Measurements from ENCODE around the gene OSER1.
"Not testable (repeated sequence)": the region's sequence is repeated elsewhere in the genome, so short reads cannot be mapped to it uniquely, and the experiment has no call there.

OSER1 gene

DNA sequence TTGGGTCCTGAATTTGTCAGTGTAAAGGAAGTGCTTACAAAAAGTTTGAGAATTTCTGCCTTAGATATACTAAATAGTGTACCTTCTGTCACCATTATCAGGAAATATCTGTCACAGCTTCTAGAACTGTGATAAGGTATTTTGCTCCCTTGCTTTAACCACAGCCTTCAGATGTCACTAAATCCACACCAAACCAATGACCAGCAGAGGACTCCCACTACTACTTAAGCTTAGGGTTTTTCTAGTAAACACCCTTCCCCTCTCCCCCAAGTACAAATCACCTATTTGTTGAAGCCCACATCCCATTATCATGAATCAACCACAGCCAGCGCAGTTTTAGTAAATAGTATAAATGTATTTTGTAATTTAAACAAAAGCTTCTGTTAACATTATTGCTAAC, 15.0 kb downstream of the OSER1 start:
- DNase-seq (ENCODE audit: low read depth), result no peak
- TF ChIP-seq, protein P1, sequence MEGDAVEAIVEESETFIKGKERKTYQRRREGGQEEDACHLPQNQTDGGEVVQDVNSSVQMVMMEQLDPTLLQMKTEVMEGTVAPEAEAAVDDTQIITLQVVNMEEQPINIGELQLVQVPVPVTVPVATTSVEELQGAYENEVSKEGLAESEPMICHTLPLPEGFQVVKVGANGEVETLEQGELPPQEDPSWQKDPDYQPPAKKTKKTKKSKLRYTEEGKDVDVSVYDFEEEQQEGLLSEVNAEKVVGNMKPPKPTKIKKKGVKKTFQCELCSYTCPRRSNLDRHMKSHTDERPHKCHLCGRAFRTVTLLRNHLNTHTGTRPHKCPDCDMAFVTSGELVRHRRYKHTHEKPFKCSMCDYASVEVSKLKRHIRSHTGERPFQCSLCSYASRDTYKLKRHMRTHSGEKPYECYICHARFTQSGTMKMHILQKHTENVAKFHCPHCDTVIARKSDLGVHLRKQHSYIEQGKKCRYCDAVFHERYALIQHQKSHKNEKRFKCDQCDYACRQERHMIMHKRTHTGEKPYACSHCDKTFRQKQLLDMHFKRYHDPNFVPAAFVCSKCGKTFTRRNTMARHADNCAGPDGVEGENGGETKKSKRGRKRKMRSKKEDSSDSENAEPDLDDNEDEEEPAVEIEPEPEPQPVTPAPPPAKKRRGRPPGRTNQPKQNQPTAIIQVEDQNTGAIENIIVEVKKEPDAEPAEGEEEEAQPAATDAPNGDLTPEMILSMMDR (IDR thresholded peaks at IDR 0.05; ENCODE audit: control insufficient read depth, extremely low read depth, insufficient read depth), result no peak
- no peak overlapping the region for H3K4me3 ChIP-seq (ENCODE audit: low read depth, low read length)

DNA sequence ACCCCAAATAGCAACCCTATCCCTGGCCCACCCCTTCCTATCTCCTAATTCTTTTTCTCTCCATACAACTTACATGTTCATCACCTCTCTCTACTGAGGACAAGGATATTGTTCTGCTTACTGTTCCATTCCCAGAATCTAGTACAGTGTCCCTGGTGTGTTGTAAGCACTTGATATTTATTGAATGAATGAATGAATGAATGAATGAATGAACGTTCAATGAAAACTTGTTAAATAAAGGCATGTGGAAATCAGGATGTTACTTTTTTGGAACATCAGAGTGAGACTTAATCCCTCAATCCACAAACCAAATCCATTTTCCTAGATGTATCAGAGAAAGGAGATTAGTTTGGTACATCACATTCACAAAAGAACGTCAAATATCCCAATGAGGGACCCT, 16.8 kb downstream of the OSER1 start:
- DNase-seq (ENCODE audit: low read depth), result no peak
- H3K4me3 ChIP-seq (ENCODE audit: low read depth, low read length), result no peak overlapping the region
- TF ChIP-seq, protein P1 (IDR thresholded peaks at IDR 0.05; ENCODE audit: control insufficient read depth, extremely low read depth, insufficient read depth), result no peak

- DNase-seq (ENCODE audit: low read depth), result not testable (repeated sequence)
Measured at GRCh38 chr20:44191640-44192039, 18.9 kb downstream of the OSER1 start.

DNA sequence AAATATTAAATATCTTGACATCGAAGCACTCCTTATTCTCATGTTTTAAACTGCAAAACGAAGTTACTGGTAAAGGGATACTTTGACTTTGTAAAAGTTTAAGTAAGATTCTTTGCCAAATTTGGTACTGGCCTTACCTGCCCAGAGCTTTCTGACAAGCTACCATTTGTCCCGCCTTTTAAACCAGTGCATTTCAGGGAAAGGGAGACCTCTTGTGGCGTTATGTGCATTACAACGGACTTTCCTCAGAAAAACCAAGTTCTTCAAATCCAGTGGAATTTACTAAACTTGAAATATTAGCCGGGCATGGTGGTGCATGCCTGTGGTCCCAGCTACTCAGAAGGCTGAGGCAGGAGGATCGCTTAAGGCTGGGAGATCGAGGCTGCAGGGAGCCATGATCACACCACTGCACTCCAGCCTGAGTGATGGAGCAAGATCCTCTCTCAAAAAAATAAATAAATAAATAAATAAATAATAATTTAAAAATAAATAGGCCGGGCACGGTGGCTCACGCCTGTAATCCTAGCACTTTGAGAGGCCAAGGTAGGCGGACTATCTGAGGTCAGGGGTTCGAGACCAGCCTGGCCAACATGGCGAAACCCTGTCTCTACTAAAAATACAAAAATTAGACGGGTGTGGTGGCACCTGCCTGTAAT, 20.2 kb downstream of the OSER1 start:
- TF ChIP-seq, protein P1 (IDR thresholded peaks at IDR 0.05; ENCODE audit: control insufficient read depth, extremely low read depth, insufficient read depth), result peak; percentile 88

More at GRCh38 chr20:44191640-44192039, 18.9 kb downstream of the OSER1 start:
- H3K4me3 ChIP-seq (ENCODE audit: low read depth, low read length), result not testable (repeated sequence)

GRCh38 chr20:44188752-44189151, 21.8 kb downstream of the OSER1 start:
- no peak overlapping the region for H3K4me3 ChIP-seq (ENCODE audit: low read depth, low read length)
- DNase-seq (ENCODE audit: low read depth), result no peak
- TF ChIP-seq, protein P1 (IDR thresholded peaks at IDR 0.05; ENCODE audit: control insufficient read depth, extremely low read depth, insufficient read depth), result no peak

More for the DNA sequence above, 20.2 kb downstream of the OSER1 start:
- DNase-seq (ENCODE audit: low read depth); H3K4me3 ChIP-seq (ENCODE audit: low read depth, low read length): not testable (repeated sequence)

- TF ChIP-seq, protein P1 (IDR thresholded peaks at IDR 0.05; ENCODE audit: control insufficient read depth, extremely low read depth, insufficient read depth), result no peak
- no peak overlapping the region for H3K4me3 ChIP-seq (ENCODE audit: low read depth, low read length)
- DNase-seq (ENCODE audit: low read depth), result peak; percentile 27
Measured at GRCh38 chr20:44187772-44188709, 22.5 kb downstream of the OSER1 start.

DNA sequence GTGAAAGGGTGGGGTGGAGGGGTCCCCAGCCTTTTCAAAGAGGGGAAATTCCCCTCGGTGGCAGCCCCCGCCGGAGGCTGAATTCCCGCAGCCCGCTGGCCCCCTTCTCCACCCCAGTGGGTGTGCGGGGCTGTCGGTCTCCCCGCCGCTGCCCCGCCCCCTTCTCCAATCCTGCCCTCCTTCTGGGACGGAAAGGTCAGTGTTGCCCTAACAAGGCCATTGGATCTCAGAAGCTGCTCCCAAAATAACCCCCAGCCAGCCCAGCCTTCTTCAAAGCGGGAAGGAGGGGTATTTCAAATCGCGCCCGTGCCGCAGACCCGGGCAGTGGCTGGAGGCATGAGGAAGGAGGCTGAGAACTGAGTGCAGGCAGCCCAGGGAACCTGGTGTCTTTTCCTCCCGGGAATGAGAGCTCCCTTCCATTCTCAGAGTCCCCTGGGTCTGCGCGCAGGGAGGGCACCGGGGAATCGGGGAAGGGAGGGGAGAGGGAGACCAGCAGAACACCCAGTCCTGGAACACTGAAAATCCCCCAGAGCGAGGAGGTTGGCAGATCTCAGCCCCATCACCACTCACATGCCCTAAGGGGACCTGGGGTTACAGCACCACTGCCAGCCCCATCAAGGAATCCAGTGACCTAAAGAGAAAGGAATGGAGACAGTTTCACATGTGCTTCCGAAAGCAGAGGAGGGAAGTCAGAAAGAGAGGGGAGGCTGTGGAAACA, 23.4 kb downstream of the OSER1 start, which contains the start of gene JPH2:
JPH2 (minus strand) TSS at position 135 of the 718 bp plus-strand sequence. CDS start 483 bp downstream, outside the sequence.
- TF ChIP-seq, protein P1 (IDR thresholded peaks at IDR 0.05; ENCODE audit: control insufficient read depth, extremely low read depth, insufficient read depth), result no peak
- no peak within 1 kb of the TSS for H3K4me3 ChIP-seq (ENCODE audit: low read depth, low read length)
- no peak for DNase-seq (ENCODE audit: low read depth)
